Upper lobe of left lung (tissue), 4 donors: ENCODE measurements around the gene LPCAT3.

Experiments used
- POLR2AphosphoS5 ChIP-seq, 2 donors: sonication (generic); formaldehyde crosslinking; IDR thresholded peaks; one replicate each; pipeline ENCODE4 v1.5.1; 2017; ENCODE audit warnings: antibody characterized with exemption in 2 of 2
- TF ChIP-seq, protein P1 (sequence below), 6 experiments: fragments of 450-650 bp in 4 of 6; fragments of 200-600 bp in 2 of 6; sonication (generic) in 2 of 6; IDR thresholded peaks; one replicate each; pipeline ENCODE4 v1.5.1; 2016 to 2019; ENCODE audit warnings: antibody characterized with exemption in 6 of 6

DNA sequence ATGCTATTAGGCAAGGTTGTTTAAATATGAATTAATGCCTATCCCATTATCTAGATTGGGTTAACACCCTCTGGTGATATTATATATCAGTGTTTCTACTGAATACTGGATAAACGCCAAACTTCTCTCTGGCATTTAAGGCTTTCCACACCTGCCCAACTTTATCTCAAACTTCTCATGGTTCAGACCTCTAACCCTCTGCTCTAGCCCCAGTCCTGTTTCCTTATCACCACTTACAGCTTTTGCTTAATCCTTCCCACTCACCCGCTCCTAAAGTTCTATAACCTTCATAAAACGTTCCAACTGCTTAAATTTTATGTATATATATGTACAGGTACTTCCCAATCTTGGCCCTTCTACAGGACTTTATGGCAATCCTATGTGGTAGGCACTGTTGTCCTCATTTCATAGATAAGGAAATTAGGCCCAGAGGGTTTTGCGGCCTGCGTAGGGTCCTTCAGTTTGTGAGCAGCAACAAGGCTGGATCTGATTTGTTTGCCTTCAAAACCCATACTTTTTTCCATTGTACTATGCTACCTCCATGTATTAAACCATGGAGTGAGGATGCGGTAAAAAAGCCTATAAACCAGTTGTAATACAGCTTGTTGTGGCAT, 1.2 kb downstream of the LPCAT3 start:
- TF ChIP-seq, protein P1, sequence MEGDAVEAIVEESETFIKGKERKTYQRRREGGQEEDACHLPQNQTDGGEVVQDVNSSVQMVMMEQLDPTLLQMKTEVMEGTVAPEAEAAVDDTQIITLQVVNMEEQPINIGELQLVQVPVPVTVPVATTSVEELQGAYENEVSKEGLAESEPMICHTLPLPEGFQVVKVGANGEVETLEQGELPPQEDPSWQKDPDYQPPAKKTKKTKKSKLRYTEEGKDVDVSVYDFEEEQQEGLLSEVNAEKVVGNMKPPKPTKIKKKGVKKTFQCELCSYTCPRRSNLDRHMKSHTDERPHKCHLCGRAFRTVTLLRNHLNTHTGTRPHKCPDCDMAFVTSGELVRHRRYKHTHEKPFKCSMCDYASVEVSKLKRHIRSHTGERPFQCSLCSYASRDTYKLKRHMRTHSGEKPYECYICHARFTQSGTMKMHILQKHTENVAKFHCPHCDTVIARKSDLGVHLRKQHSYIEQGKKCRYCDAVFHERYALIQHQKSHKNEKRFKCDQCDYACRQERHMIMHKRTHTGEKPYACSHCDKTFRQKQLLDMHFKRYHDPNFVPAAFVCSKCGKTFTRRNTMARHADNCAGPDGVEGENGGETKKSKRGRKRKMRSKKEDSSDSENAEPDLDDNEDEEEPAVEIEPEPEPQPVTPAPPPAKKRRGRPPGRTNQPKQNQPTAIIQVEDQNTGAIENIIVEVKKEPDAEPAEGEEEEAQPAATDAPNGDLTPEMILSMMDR (IDR thresholded peaks at IDR 0.05), result no peak
- TF ChIP-seq POLR2AphosphoS5 (IDR thresholded peaks at IDR 0.05), result no peak
